ENCODE measurements around the gene ATP13A1. TPM values are rescaled to one million over a fixed set of nuclear protein-coding genes. Genes with fewer than 3 reads are reported as not detected.
"Not testable (repeated sequence)": the region's sequence is repeated elsewhere in the genome, so short reads cannot be mapped to it uniquely, and the experiment has no call there.

Gene ATP13A1
- total RNA-seq, 2 experiments from 2014 or later, result 58.3 to 122 TPM

GRCh38 chr19:19697589-19697988 is 34.1 kb upstream of the ATP13A1 start:
- CTCF ChIA-PET (ENCODE audit: unreplicated experiment), result no interaction called here
- TF ChIP-seq CTCF (conservative IDR thresholded peaks at IDR 0.05; ENCODE audit: low read length) (no peak), EZH2phosphoT487 (IDR thresholded peaks at IDR 0.05; ENCODE audit: borderline replicate concordance, low read depth, low read length) (no peak)
- H3K9me2 ChIP-seq (ENCODE audit: insufficient read depth, low read length), result no peaks in the 10 kb centered on the region
- H3K4me3 ChIP-seq (ENCODE audit: low read depth, low read length, poor library complexity, severe bottlenecking), result no peak overlapping the region
- H4K20me1 ChIP-seq (ENCODE audit: insufficient read depth, low read length), result no peaks in the 10 kb centered on the region
- no TSS peak for BruUV-seq (replicated peaks)
- H3K4me2 ChIP-seq (ENCODE audit: low read length), result no peak overlapping the region
- no peak overlapping the region for H3K27ac ChIP-seq (ENCODE audit: low read depth, low read length, poor library complexity, severe bottlenecking)
- H3K9me3 ChIP-seq (ENCODE audit: low read length), result no peaks in the 10 kb centered on the region
- H2AFZ ChIP-seq (ENCODE audit: low read length), result no peak overlapping the region
- no peak for DNase-seq (ENCODE audit: low spot score)
- intact Hi-C loops (cut with micrococcal nuclease; ENCODE audit: unreplicated experiment), result no loop called here
- POLR2A ChIA-PET, result no interaction called here
- H3K4me1 ChIP-seq (ENCODE audit: insufficient read depth, low read length, poor library complexity, severe bottlenecking), result no peaks in the 10 kb centered on the region
- no peaks in the 10 kb centered on the region for H3K79me2 ChIP-seq (ENCODE audit: insufficient read depth, low read depth, low read length)
- H3K36me3 ChIP-seq (ENCODE audit: insufficient read depth, low read length), result no peaks in the 10 kb centered on the region

- no peaks in the 10 kb centered on the region for H3K9me2 ChIP-seq (ENCODE audit: insufficient read depth, low read length)
- TF ChIP-seq CTCF (conservative IDR thresholded peaks at IDR 0.05; ENCODE audit: low read length) (no peak), EZH2phosphoT487 (IDR thresholded peaks at IDR 0.05; ENCODE audit: borderline replicate concordance, low read depth, low read length) (no peak)
- no peak overlapping the region for H3K27ac ChIP-seq (ENCODE audit: low read depth, low read length, poor library complexity, severe bottlenecking)
- CTCF ChIA-PET (ENCODE audit: unreplicated experiment), result no interaction called here
- H3K9me3 ChIP-seq (ENCODE audit: low read length), result no peaks in the 10 kb centered on the region
- no peaks in the 10 kb centered on the region for H3K4me1 ChIP-seq (ENCODE audit: insufficient read depth, low read length, poor library complexity, severe bottlenecking)
- no peak overlapping the region for H3K4me3 ChIP-seq (ENCODE audit: low read depth, low read length, poor library complexity, severe bottlenecking)
- H3K4me2 ChIP-seq (ENCODE audit: low read length), result no peak overlapping the region
- no peaks in the 10 kb centered on the region for H3K79me2 ChIP-seq (ENCODE audit: insufficient read depth, low read depth, low read length)
- POLR2A ChIA-PET, result no interaction called here
- no peaks in the 10 kb centered on the region for H3K36me3 ChIP-seq (ENCODE audit: insufficient read depth, low read length)
- intact Hi-C loops (cut with micrococcal nuclease; ENCODE audit: unreplicated experiment), result no loop called here
- no TSS peak for BruUV-seq (replicated peaks)
- no peak overlapping the region for H2AFZ ChIP-seq (ENCODE audit: low read length)
- no peaks in the 10 kb centered on the region for H4K20me1 ChIP-seq (ENCODE audit: insufficient read depth, low read length)
- DNase-seq (ENCODE audit: low spot score), result no peak
These were observed 32.9 kb upstream of the ATP13A1 start for GRCh38 chr19:19696386-19696785.

- Histone ChIP-seq H3K9me2 (ENCODE audit: insufficient read depth, low read length) (no peaks in the 10 kb centered on the region), H3K4me1 (ENCODE audit: insufficient read depth, low read length, poor library complexity, severe bottlenecking) (no peaks in the 10 kb centered on the region), H3K27ac (ENCODE audit: low read depth, low read length, poor library complexity, severe bottlenecking) (no peak overlapping the region), H3K79me2 (ENCODE audit: insufficient read depth, low read depth, low read length) (no peaks in the 10 kb centered on the region), H3K4me3 (ENCODE audit: low read depth, low read length, poor library complexity, severe bottlenecking) (no peak overlapping the region), H3K4me2 (ENCODE audit: low read length) (no peak overlapping the region), H2AFZ (ENCODE audit: low read length) (no peak overlapping the region), H3K36me3 (ENCODE audit: insufficient read depth, low read length) (peaks cover 5% of the 10 kb centered on the region; the same call in 1 of the 2 replicates), H3K9me3 (ENCODE audit: low read length) (no peaks in the 10 kb centered on the region), H4K20me1 (ENCODE audit: insufficient read depth, low read length) (no peaks in the 10 kb centered on the region)
- intact Hi-C loops (cut with micrococcal nuclease; ENCODE audit: unreplicated experiment), result no loop called here
- no peak for DNase-seq (ENCODE audit: low spot score)
- CTCF ChIA-PET (ENCODE audit: unreplicated experiment), result no interaction called here
- TF ChIP-seq EZH2phosphoT487 (IDR thresholded peaks at IDR 0.05; ENCODE audit: borderline replicate concordance, low read depth, low read length) (no peak), CTCF (conservative IDR thresholded peaks at IDR 0.05; ENCODE audit: low read length) (no peak)
- POLR2A ChIA-PET, result no interaction called here
- no TSS peak for BruUV-seq (replicated peaks)
These were observed 28.2 kb upstream of the ATP13A1 start for GRCh38 chr19:19691683-19692082.

GRCh38 chr19:19689023-19689422 is 25.5 kb upstream of the ATP13A1 start:
- H4K20me1 ChIP-seq (ENCODE audit: insufficient read depth, low read length); BruUV-seq (replicated peaks); H3K9me2 ChIP-seq (ENCODE audit: insufficient read depth, low read length); H3K27ac ChIP-seq (ENCODE audit: low read depth, low read length, poor library complexity, severe bottlenecking); H3K4me1 ChIP-seq (ENCODE audit: insufficient read depth, low read length, poor library complexity, severe bottlenecking); DNase-seq (ENCODE audit: low spot score); POLR2A ChIA-PET; CTCF ChIA-PET (ENCODE audit: unreplicated experiment); H3K4me3 ChIP-seq (ENCODE audit: low read depth, low read length, poor library complexity, severe bottlenecking); H3K9me3 ChIP-seq (ENCODE audit: low read length); H3K79me2 ChIP-seq (ENCODE audit: insufficient read depth, low read depth, low read length); H2AFZ ChIP-seq (ENCODE audit: low read length); intact Hi-C loops (cut with micrococcal nuclease; ENCODE audit: unreplicated experiment); H3K4me2 ChIP-seq (ENCODE audit: low read length): not testable (repeated sequence)
- peaks cover 28% of the 10 kb centered on the region for H3K36me3 ChIP-seq (ENCODE audit: insufficient read depth, low read length)
